IPS DF 4.7 (cell line): ENCODE results near the gene CXCR4.
"Not testable (repeated sequence)": the region's sequence is repeated elsewhere in the genome, so short reads cannot be mapped to it uniquely, and the experiment has no call there.

ENCODE experiments used
- DNase-seq: peaks from one replicate; pipeline ENCODE4 v3.0.0-alpha.2; 2013; ENCODE audit warnings: low spot score; ENCODE audit errors: extremely low read depth

Gene CXCR4

GRCh38 chr2:136077107-136077506, 40.8 kb downstream of the CXCR4 start:
- no peak for DNase-seq

- no peak for DNase-seq
Observed at GRCh38 chr2:136075476-136075875, 42.5 kb downstream of the CXCR4 start.

GRCh38 chr2:136072621-136073020, 45.3 kb downstream of the CXCR4 start:
- DNase-seq, result no peak

- not testable (repeated sequence) for DNase-seq
Observed at GRCh38 chr2:136071887-136072286, 46.1 kb downstream of the CXCR4 start.

GRCh38 chr2:136070913-136071312, 47.0 kb downstream of the CXCR4 start:
- DNase-seq, result no peak

GRCh38 chr2:136069773-136070172, 48.2 kb downstream of the CXCR4 start:
- DNase-seq, result no peak

- no peak for DNase-seq
Observed at GRCh38 chr2:136068581-136069227, 49.2 kb downstream of the CXCR4 start.

GRCh38 chr2:136067897-136068580, 49.9 kb downstream of the CXCR4 start:
- DNase-seq, result no peak

GRCh38 chr2:136067459-136067858, 50.5 kb downstream of the CXCR4 start:
- no peak for DNase-seq

GRCh38 chr2:136065907-136066306, 52.0 kb downstream of the CXCR4 start:
- DNase-seq, result no peak

- DNase-seq, result no peak
Observed at GRCh38 chr2:136065384-136065783, 52.6 kb downstream of the CXCR4 start.
